Transverse colon (tissue), 4 donors: Measurements from ENCODE around the gene NOX3. TPM values are rescaled to one million over a fixed set of nuclear protein-coding genes. Genes with fewer than 3 reads are reported as not detected.

Experiments
- DNase-seq: peaks from one replicate; pipeline ENCODE4 v3.0.0-alpha.2; 2019
- H3K27ac ChIP-seq, 4 donors: fragments of 200-600 bp; sonication (generic); 2 replicates each; pipeline ENCODE4 v1.5.1; 2016 to 2018; ENCODE audit warnings: inconsistent platforms in 4 of 4
- H3K27me3 ChIP-seq: fragments of 200-600 bp; sonication (generic); 2 replicates; pipeline ENCODE4 v1.5.1; 2017; ENCODE audit warnings: inconsistent platforms
- H3K36me3 ChIP-seq, 4 donors: fragments of 200-600 bp; sonication (generic); 2 replicates each; pipeline ENCODE4 v1.5.1; 2017 to 2019; ENCODE audit warnings: inconsistent platforms in 4 of 4
- H3K4me1 ChIP-seq, 4 donors: fragments of 200-600 bp; sonication (generic); 2 replicates each; pipeline ENCODE4 v1.5.1; 2017 to 2020; ENCODE audit warnings: inconsistent platforms in 4 of 4
- H3K4me3 ChIP-seq, 4 donors: fragments of 200-600 bp; sonication (generic); 1 replicate in 1 of 4; 2 replicates in 3 of 4; pipeline versions ENCODE4 v1.5.1 to v1.6.1; 2017 to 2019; ENCODE audit warnings: inconsistent platforms in 4 of 4
- H3K9me3 ChIP-seq, 2 donors: fragments of 200-600 bp; sonication (generic); 2 replicates each; pipeline ENCODE4 v1.5.1; 2017 to 2019; ENCODE audit warnings: inconsistent platforms in 2 of 2
- EP300 ChIP-seq: sonication (generic); formaldehyde crosslinking; IDR thresholded peaks from one replicate; pipeline ENCODE4 v1.6.1; 2017; ENCODE audit warnings: antibody characterized with exemption, low read depth
- POLR2A ChIP-seq: fragments of 450-650 bp; IDR thresholded peaks from one replicate; pipeline ENCODE4 v1.6.1; 2016; ENCODE audit warnings: antibody characterized with exemption, mild to moderate bottlenecking, moderate library complexity
- POLR2AphosphoS5 ChIP-seq, 3 donors: sonication (generic); formaldehyde crosslinking; IDR thresholded peaks; one replicate each; pipeline ENCODE4 v1.6.1; 2016; ENCODE audit warnings: antibody characterized with exemption in 3 of 3
- WGBS, 2 donors: methylation state at CpG; one replicate each; pipeline ENCODE4 v1.1.5; 2018; ENCODE audit warnings: low coverage in 1 of 2; 5-methylcytosine and 5-hydroxymethylcytosine counted together
- in situ Hi-C, 4 donors: fragments of 200-750 bp; cut with MboI; loops; one replicate each; pipeline versions ENCODE4 v1.15.0 to v1.15.1; 2017; ENCODE audit warnings: low sequenced_read_pairs in 3 of 4, low pct_ligation_motif_present in 1 of 4, low pct_unique_long_range_greater_than_20kb in 1 of 4
- intact Hi-C: fragments of 100-400 bp; cut with DNase I; formaldehyde crosslinking; loops from one replicate; pipeline ENCODE4 v1.15.1; 2023; ENCODE audit warnings: low total_unique reads
- total RNA-seq, 4 donors: library from RNA; depleted of rRNA; stranded (reverse); fragments of >200 nt; gene quantifications; one replicate each; pipeline ENCODE4 v1.1.0, GENCODE V29; 2016
- TF ChIP-seq, protein P1 (sequence below), 5 experiments: fragments of 200-600 bp in 3 of 5; fragments of 450-650 bp in 2 of 5; sonication (generic) in 3 of 5; IDR thresholded peaks; 1 replicate in 2 of 5; 2 replicates in 3 of 5; pipeline ENCODE4 v1.5.1; 2016 to 2017; ENCODE audit warnings: antibody characterized with exemption in 5 of 5, inconsistent platforms in 3 of 5, mild to moderate bottlenecking in 2 of 5, moderate library complexity in 1 of 5

NOX3 gene
- total RNA-seq, 4 donors from 2014 or later, result not detected

DNA sequence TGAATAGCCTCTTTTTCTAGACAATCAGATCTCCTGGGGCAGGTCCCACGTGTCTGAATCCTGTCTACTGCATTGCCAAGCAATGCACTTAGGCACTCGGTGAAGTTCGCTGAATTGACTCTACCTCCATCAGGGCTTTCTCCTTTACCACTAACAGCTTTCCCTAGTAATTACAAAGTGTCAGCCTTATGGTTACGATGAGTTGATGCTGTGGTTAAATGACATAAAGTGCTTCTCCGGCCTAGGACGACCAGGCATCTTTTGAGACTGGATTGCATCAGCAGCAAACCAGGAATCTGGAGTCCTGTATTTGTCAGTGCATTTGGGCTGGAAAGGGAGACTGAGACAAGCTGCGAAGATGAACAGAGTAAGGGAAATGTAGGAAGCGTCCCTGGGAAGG lies 21.5 kb downstream of the NOX3 start:
- 62 to 84% methylated on average over 8 of the region's 8 CpGs for WGBS, 2 donors
- intact Hi-C loops, result no loop called here

DNA sequence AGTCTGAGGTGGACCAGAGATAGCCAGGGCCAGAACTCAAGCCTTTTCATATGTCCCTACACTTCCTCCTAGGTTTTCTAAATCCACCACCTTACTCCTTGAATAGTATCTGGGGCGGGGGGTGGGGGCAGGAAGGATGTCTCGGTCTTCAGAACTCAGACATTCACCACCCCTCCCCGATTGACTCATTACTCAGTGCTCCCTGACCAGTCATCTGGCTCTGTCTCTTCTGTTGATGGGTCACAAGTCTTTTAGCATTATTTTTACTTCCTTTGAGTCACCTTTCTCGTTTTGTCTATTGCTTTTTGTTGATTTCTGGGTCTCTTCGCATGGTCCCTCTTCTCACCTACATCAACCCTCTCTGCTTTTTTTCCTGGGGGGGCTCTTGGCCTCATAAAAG lies 23.3 kb downstream of the NOX3 start:
- no peaks in the 10 kb centered on the region for H3K9me3 ChIP-seq
- H3K4me1 ChIP-seq, result peaks cover 0 to 7% (median 2%) of the 10 kb centered on the region in 4 donors
- no peak overlapping the region for H3K27ac ChIP-seq
- no peaks in the 10 kb centered on the region for H3K36me3 ChIP-seq
- DNase-seq, result no peak
- no peaks in the 10 kb centered on the region for H3K27me3 ChIP-seq
- intact Hi-C loops, result no loop called here
- WGBS, 2 donors, result 70 to 88% methylated on average over 2 to 5 of the region's 5 CpGs
- in situ Hi-C loops, result no loop called here
- TF ChIP-seq POLR2AphosphoS5 (IDR thresholded peaks at IDR 0.05) (no peak), POLR2A (no peak), EP300 (no peak)
- TF ChIP-seq, protein P1, sequence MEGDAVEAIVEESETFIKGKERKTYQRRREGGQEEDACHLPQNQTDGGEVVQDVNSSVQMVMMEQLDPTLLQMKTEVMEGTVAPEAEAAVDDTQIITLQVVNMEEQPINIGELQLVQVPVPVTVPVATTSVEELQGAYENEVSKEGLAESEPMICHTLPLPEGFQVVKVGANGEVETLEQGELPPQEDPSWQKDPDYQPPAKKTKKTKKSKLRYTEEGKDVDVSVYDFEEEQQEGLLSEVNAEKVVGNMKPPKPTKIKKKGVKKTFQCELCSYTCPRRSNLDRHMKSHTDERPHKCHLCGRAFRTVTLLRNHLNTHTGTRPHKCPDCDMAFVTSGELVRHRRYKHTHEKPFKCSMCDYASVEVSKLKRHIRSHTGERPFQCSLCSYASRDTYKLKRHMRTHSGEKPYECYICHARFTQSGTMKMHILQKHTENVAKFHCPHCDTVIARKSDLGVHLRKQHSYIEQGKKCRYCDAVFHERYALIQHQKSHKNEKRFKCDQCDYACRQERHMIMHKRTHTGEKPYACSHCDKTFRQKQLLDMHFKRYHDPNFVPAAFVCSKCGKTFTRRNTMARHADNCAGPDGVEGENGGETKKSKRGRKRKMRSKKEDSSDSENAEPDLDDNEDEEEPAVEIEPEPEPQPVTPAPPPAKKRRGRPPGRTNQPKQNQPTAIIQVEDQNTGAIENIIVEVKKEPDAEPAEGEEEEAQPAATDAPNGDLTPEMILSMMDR (IDR thresholded peaks at IDR 0.05), result no peak
- H3K4me3 ChIP-seq, result no peak overlapping the region

More for the DNA sequence above, 21.5 kb downstream of the NOX3 start:
- Histone ChIP-seq H3K4me3 (no peak overlapping the region), H3K27ac (no peak overlapping the region), H3K4me1 (peaks cover 0 to 7% (median 2%) of the 10 kb centered on the region in 4 donors), H3K27me3 (no peaks in the 10 kb centered on the region), H3K9me3 (no peaks in the 10 kb centered on the region), H3K36me3 (no peaks in the 10 kb centered on the region)
- in situ Hi-C loops, result no loop called here
- TF ChIP-seq POLR2A (no peak), POLR2AphosphoS5 (IDR thresholded peaks at IDR 0.05) (no peak), EP300 (no peak)
- TF ChIP-seq, protein P1 (IDR thresholded peaks at IDR 0.05), result no peak
- no peak for DNase-seq

DNA sequence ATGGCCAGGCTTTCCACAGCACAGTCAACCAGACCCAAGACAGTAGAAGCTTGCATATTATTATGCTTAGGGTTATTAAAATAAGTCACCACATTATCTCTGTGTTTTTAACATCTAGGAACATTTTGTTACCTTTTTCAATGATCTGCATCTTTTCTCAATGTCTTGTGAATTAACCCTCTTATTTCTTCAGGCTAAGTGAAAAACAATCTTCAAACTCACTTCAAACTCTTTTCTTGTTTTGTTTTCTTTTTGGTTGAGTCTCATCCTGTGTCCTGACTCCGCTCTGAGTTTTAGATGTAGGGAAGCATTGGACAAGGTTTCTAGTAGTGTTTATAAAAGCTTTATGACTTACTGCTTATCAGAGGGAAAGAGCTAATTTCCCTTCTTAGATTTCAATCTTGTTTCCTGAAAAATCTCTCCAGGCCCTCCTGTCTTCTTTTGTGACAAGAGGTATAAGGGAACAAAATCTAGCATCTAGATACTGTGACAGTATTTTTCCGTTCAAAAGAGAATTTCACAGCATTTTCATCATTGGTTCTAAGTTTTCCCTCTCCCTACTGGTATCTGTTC lies 26.2 kb downstream of the NOX3 start:
- Histone ChIP-seq H3K27me3 (no peaks in the 10 kb centered on the region), H3K4me3 (no peak overlapping the region), H3K4me1 (no peaks in the 10 kb centered on the region), H3K9me3 (no peaks in the 10 kb centered on the region), H3K27ac (no peak overlapping the region), H3K36me3 (no peaks in the 10 kb centered on the region)
- TF ChIP-seq POLR2A, result no peak
- TF ChIP-seq, protein P1 (IDR thresholded peaks at IDR 0.05), result no peak
- TF ChIP-seq EP300, result no peak
- TF ChIP-seq POLR2AphosphoS5 (IDR thresholded peaks at IDR 0.05), result no peak
- no peak for DNase-seq
- intact Hi-C loops (no loop called here), in situ Hi-C loops (no loop called here)
- WGBS, 2 donors, result 76 to 80% methylated on average over 2 of the region's 2 CpGs

DNA sequence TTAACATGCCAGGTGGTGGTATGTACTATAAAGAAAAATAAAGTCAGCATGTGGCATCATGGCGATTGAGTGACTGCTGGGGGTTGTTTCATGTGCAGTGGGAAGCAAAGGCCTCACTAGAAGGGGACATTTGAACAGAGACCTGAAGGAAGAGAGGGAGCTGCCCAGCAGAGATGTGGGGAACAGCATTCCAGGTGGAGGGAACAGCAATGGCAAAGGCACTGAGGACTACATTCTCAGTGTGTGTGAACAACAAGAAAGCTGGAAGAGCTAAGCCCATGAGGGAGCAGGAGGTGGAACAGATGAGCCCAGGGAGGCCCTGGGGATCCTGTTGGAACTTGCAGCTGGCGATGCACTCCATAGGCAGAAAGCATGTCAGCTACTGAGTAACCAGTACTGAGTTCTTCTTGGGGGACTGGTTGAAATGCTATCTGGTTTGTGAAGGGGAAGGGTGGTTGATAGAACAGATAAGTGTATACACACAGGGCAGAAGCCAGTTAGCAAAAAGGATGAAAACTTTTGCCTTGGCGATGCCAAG lies 29.2 kb downstream of the NOX3 start:
- H3K36me3 ChIP-seq, result no peaks in the 10 kb centered on the region
- no peaks in the 10 kb centered on the region for H3K9me3 ChIP-seq
- WGBS, 2 donors, result 90 to 96% methylated on average over 2 to 3 of the region's 3 CpGs
- no peak overlapping the region for H3K27ac ChIP-seq
- intact Hi-C loops, result no loop called here
- in situ Hi-C loops, result no loop called here
- no peaks in the 10 kb centered on the region for H3K4me1 ChIP-seq
- no peak overlapping the region for H3K4me3 ChIP-seq
- DNase-seq, result no peak
- TF ChIP-seq POLR2A, result no peak
- TF ChIP-seq POLR2AphosphoS5 (IDR thresholded peaks at IDR 0.05), result no peak
- no peak for TF ChIP-seq EP300
- TF ChIP-seq, protein P1 (IDR thresholded peaks at IDR 0.05), result no peak
- H3K27me3 ChIP-seq, result no peaks in the 10 kb centered on the region
